ENCODE results near the gene AGPAT2. TPM values are rescaled to one million over a fixed set of nuclear protein-coding genes. Genes with fewer than 3 reads are reported as not detected.

The AGPAT2 gene
- total RNA-seq, 2 donors from 2014 or later: 197 to 372 TPM

DNA sequence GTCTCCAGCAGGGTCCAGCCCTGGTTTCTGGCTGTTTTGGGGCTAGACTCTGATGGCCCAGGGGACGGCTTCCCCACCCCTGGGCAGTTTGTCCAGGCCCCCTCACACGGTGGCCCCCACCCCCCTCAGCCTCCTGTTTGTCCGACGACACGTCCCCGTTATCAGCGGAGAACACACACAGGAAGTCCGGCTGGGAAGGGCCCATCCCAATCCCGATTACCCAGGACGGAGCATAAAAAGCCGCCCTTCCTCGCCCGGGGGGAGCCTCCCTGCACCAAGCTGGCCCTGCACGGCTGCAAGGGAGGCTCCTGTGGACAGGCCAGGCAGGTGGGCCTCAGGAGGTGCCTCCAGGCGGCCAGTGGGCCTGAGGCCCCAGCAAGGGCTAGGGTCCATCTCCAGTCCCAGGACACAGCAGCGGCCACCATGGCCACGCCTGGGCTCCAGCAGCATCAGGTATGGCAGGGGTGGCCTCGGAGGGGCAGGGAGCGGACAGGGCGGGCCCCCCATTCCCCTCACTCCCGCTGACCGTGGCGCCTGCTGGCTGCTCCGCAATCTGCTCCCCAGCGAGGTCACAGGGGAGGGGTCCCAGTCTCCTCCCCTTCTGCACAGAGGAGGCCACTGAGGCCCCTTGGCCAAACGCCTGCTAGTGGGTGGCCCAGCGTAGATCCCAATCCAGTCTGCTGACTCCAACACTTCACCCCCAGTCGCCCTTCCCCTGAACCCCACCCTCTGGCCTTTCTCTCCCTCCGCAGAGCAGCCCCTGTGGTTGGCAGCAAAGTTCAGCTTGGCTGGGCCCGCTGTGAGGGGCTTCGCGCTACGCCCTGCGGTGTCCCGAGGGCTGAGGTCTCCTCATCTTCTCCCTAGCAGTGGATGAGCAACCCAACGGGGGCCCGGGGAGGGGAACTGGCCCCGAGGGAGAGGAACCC lies 24.3 kb downstream of the AGPAT2 start, which contains the start of gene EGFL7:
Gene EGFL7, plus strand, starts transcription at position 261 of the 926 bp plus-strand sequence. CDS start 5,367 bp downstream, outside the sequence.
- DNase-seq: no peak
- peak within 1 kb of the TSS; percentile 40 for H3K4me3 ChIP-seq
- H3K4me1 ChIP-seq: peaks cover 4% of the 10 kb centered on the region
- H3K27me3 ChIP-seq: peaks cover 60% of the 10 kb centered on the region
- intact Hi-C loops (cut with DNase I): no loop called here
- no peaks in the 10 kb centered on the region for H3K9me3 ChIP-seq
- TF ChIP-seq, protein P1, sequence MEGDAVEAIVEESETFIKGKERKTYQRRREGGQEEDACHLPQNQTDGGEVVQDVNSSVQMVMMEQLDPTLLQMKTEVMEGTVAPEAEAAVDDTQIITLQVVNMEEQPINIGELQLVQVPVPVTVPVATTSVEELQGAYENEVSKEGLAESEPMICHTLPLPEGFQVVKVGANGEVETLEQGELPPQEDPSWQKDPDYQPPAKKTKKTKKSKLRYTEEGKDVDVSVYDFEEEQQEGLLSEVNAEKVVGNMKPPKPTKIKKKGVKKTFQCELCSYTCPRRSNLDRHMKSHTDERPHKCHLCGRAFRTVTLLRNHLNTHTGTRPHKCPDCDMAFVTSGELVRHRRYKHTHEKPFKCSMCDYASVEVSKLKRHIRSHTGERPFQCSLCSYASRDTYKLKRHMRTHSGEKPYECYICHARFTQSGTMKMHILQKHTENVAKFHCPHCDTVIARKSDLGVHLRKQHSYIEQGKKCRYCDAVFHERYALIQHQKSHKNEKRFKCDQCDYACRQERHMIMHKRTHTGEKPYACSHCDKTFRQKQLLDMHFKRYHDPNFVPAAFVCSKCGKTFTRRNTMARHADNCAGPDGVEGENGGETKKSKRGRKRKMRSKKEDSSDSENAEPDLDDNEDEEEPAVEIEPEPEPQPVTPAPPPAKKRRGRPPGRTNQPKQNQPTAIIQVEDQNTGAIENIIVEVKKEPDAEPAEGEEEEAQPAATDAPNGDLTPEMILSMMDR (IDR thresholded peaks at IDR 0.05): no peak
- H3K9ac ChIP-seq (ENCODE audit: low read depth in 2 of 2, low read length in 2 of 2): peak within 1 kb of the TSS in 1 of 2 donors; percentile 12
- peak within 1 kb of the TSS; percentile 40 for H3K27ac ChIP-seq
- no peaks in the 10 kb centered on the region for H3K36me3 ChIP-seq

DNA sequence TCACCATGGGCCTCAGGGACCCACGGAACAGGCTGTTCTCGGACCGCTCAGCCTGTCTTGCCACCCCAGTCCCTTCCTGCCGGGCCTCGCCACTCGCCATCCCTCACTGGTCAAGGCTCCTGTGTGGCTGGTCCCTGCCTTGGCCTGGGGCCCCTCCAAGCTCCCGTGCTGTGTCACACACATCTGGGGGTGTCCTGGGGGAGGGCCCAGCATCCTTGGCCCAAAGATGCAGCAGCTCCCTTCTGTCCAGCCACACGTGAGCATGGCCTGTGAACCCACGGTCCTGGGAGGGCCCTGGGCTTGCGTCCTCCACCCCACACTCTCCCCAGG lies 25.0 kb downstream of the AGPAT2 start:
- H3K36me3 ChIP-seq: no peaks in the 10 kb centered on the region
- no peak overlapping the region for H3K9ac ChIP-seq (ENCODE audit: low read depth in 2 of 2, low read length in 2 of 2)
- intact Hi-C loops (cut with DNase I): no loop called here
- peaks cover 4% of the 10 kb centered on the region for H3K4me1 ChIP-seq
- no peak for DNase-seq
- H3K27me3 ChIP-seq: peaks cover 61% of the 10 kb centered on the region
- TF ChIP-seq, protein P1 (IDR thresholded peaks at IDR 0.05): no peak
- no peaks in the 10 kb centered on the region for H3K9me3 ChIP-seq
- no peak overlapping the region for H3K4me3 ChIP-seq
- peak overlapping the region; percentile 40 for H3K27ac ChIP-seq

- no peaks in the 10 kb centered on the region for H3K36me3 ChIP-seq
- no peak overlapping the region for H3K9ac ChIP-seq (ENCODE audit: low read depth in 2 of 2, low read length in 2 of 2)
- no peak overlapping the region for H3K4me3 ChIP-seq
- H3K4me1 ChIP-seq: peaks cover 4% of the 10 kb centered on the region
- intact Hi-C loops (cut with DNase I): no loop called here
- TF ChIP-seq, protein P1 (IDR thresholded peaks at IDR 0.05): no peak
- no peak for DNase-seq
- H3K9me3 ChIP-seq: no peaks in the 10 kb centered on the region
- peaks cover 61% of the 10 kb centered on the region for H3K27me3 ChIP-seq
- peak overlapping the region; percentile 40 for H3K27ac ChIP-seq
Observed at GRCh38 chr9:136661641-136662325, 25.5 kb downstream of the AGPAT2 start.

- H3K4me3 ChIP-seq: no peak overlapping the region
- H3K27ac ChIP-seq: no peak overlapping the region
- no peak for DNase-seq
Observed at GRCh38 chr9:136660971-136661550, 26.2 kb downstream of the AGPAT2 start.

More at GRCh38 chr9:136660971-136661550, 26.2 kb downstream of the AGPAT2 start:
- Histone ChIP-seq H3K4me1 (peaks cover 4% of the 10 kb centered on the region), H3K9ac (ENCODE audit: low read depth in 2 of 2, low read length in 2 of 2) (no peak overlapping the region), H3K36me3 (no peaks in the 10 kb centered on the region), H3K27me3 (peaks cover 61% of the 10 kb centered on the region), H3K9me3 (no peaks in the 10 kb centered on the region)
- TF ChIP-seq, protein P1 (IDR thresholded peaks at IDR 0.05): no peak
- intact Hi-C loops (cut with DNase I): no loop called here

Measured in colonic mucosa (tissue), 4 donors.